DND-41 (cell line): ENCODE data around the gene DENND4B.
"Not testable (repeated sequence)": the region's sequence is repeated elsewhere in the genome, so short reads cannot be mapped to it uniquely, and the experiment has no call there.

Experiments
- ATAC-seq: fragments of 200-7000 bp; cut with Tn5 transposase; 3 replicates; pipeline ENCODE4 v1.9.1; 2021; ENCODE audit warnings: low read depth; ENCODE audit not compliant: insufficient read depth
- DNase-seq: peaks from one replicate; pipeline ENCODE4 v3.0.0-alpha.2; 2020
- H2AFZ ChIP-seq: 2 replicates; pipeline ENCODE4 v1.6.0; 2012; ENCODE audit warnings: low read depth, low read length
- H3K27ac ChIP-seq: 2 replicates; pipeline ENCODE4 v1.5.1; 2012; ENCODE audit warnings: low read length, inconsistent platforms
- H3K27me3 ChIP-seq: fragments of 200-600 bp; sonication (generic); 2 replicates; pipeline ENCODE4 v1.6.0; 2012; ENCODE audit warnings: low read length, mild to moderate bottlenecking, inconsistent platforms; ENCODE audit not compliant: insufficient read depth, poor library complexity
- H3K36me3 ChIP-seq: 2 replicates; pipeline ENCODE4 v1.5.1; 2012; ENCODE audit warnings: low read length, inconsistent platforms; ENCODE audit not compliant: insufficient read depth
- H3K4me1 ChIP-seq: 2 replicates; pipeline ENCODE4 v1.5.1; 2012; ENCODE audit warnings: mild to moderate bottlenecking, low read length; ENCODE audit not compliant: insufficient read depth
- H3K4me2 ChIP-seq: 2 replicates; pipeline ENCODE4 v1.6.0; 2012; ENCODE audit warnings: mild to moderate bottlenecking, moderate library complexity, low read length, inconsistent platforms; ENCODE audit not compliant: insufficient read depth
- H3K4me3 ChIP-seq, 2 experiments: fragments of 200-600 bp in 1 of 2; shearing (Covaris generic) in 1 of 2; 2 replicates each; pipeline ENCODE4 v1.5.1; 2012 to 2016; ENCODE audit warnings: inconsistent platforms in 2 of 2, low read length in 2 of 2, mild to moderate bottlenecking in 2 of 2, low read depth in 1 of 2, moderate library complexity in 1 of 2
- H3K79me2 ChIP-seq: 2 replicates; pipeline ENCODE4 v1.6.0; 2012; ENCODE audit warnings: low read length, inconsistent platforms; ENCODE audit not compliant: insufficient read depth
- H3K9ac ChIP-seq: 2 replicates; pipeline ENCODE4 v1.6.0; 2012; ENCODE audit warnings: low read depth, mild to moderate bottlenecking, inconsistent platforms, low read length, moderate library complexity
- H3K9me3 ChIP-seq: 2 replicates; pipeline ENCODE4 v1.5.1; 2012; ENCODE audit warnings: low read length, moderate library complexity, mild to moderate bottlenecking, inconsistent platforms; ENCODE audit not compliant: insufficient read depth, severe bottlenecking
- H4K20me1 ChIP-seq: 2 replicates; pipeline ENCODE4 v1.6.0; 2012; ENCODE audit warnings: low read length; ENCODE audit not compliant: insufficient read depth
- EZH2 ChIP-seq: IDR thresholded peaks from 3 replicates; pipeline ENCODE4 v1.6.1; 2012; ENCODE audit warnings: borderline replicate concordance, low read depth, mild to moderate bottlenecking, moderate library complexity, low read length, inconsistent platforms; ENCODE audit not compliant: severe bottlenecking
- TF ChIP-seq, protein P1 (sequence below): IDR thresholded peaks from 2 replicates; pipeline ENCODE4 v1.5.1; 2012; ENCODE audit warnings: borderline replicate concordance, low read length, moderate library complexity, mild to moderate bottlenecking; ENCODE audit not compliant: poor library complexity, severe bottlenecking; ENCODE audit errors: extremely low read depth

The DENND4B gene

DNA sequence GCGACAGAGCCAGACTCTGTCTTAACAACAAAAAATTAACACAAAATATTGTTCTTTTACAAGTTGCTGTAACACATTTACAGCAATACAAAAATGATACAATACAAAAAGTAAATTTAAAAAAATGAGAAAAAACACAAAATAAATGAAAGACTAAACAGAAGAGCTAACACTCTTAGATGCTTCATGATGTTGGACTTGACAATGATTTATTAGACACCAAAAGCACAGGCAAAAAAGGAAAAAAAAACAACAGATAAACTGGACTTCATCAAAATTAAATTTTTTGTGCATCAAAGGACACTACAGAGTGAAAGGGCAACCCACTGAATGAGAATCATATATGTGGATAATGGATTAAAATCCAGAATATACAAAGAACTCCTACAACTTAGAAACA, 40.1 kb downstream of the DENND4B start:
- Histone ChIP-seq H3K4me2 (no peak overlapping the region), H4K20me1 (peaks cover 71% of the 10 kb centered on the region), H3K36me3 (peaks cover 23% of the 10 kb centered on the region)

DNA sequence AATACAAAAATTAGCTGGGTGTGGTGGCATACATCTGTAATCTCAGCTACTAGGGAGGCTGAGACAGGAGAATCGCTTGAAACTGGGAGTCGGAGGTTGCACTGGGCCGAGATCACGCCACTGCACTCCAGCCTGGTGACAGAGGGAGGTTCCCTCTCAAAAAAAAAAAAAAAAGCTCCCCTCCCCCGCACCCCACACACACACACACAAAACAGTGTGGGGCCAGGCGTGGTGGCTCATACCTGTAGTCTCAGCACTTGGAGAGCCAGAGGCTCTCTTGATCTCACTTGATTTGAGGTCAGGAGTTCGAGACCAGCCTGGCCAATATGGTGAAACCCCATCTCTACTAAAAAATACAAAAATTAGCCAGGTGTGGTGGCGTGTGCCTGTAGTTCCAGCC, 40.6 kb downstream of the DENND4B start:
- not testable (repeated sequence) for H3K27ac ChIP-seq

More for the DNA sequence above, 40.1 kb downstream of the DENND4B start:
- Histone ChIP-seq H3K4me3 (no peak overlapping the region), H3K27me3 (no peaks in the 10 kb centered on the region), H3K9me3 (no peaks in the 10 kb centered on the region), H3K9ac (no peak overlapping the region), H3K79me2 (peaks cover 100% of the 10 kb centered on the region), H3K27ac (no peak overlapping the region), H2AFZ (no peak overlapping the region), H3K4me1 (no peaks in the 10 kb centered on the region)
- DNase-seq = no peak
- ATAC-seq = no peak
- no peak for TF ChIP-seq EZH2
- TF ChIP-seq, protein P1, sequence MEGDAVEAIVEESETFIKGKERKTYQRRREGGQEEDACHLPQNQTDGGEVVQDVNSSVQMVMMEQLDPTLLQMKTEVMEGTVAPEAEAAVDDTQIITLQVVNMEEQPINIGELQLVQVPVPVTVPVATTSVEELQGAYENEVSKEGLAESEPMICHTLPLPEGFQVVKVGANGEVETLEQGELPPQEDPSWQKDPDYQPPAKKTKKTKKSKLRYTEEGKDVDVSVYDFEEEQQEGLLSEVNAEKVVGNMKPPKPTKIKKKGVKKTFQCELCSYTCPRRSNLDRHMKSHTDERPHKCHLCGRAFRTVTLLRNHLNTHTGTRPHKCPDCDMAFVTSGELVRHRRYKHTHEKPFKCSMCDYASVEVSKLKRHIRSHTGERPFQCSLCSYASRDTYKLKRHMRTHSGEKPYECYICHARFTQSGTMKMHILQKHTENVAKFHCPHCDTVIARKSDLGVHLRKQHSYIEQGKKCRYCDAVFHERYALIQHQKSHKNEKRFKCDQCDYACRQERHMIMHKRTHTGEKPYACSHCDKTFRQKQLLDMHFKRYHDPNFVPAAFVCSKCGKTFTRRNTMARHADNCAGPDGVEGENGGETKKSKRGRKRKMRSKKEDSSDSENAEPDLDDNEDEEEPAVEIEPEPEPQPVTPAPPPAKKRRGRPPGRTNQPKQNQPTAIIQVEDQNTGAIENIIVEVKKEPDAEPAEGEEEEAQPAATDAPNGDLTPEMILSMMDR = no peak

GRCh38 chr1:153903841-153904455, 42.6 kb downstream of the DENND4B start:
- TF ChIP-seq, protein P1 = no peak
- no peak for TF ChIP-seq EZH2
- Histone ChIP-seq H3K4me1 (no peaks in the 10 kb centered on the region), H3K9ac (no peak overlapping the region), H3K4me2 (no peak overlapping the region), H3K27me3 (no peaks in the 10 kb centered on the region), H3K79me2 (peaks cover 100% of the 10 kb centered on the region), H3K9me3 (no peaks in the 10 kb centered on the region), H3K36me3 (peaks cover 31% of the 10 kb centered on the region), H4K20me1 (peaks cover 67% of the 10 kb centered on the region), H2AFZ (no peak overlapping the region), H3K27ac (no peak overlapping the region), H3K4me3 (no peak overlapping the region)
- ATAC-seq (no peak), DNase-seq (no peak)

More for the DNA sequence above, 40.6 kb downstream of the DENND4B start:
- H3K4me2 ChIP-seq, H3K9ac ChIP-seq, H3K4me3 ChIP-seq, DNase-seq, H3K4me1 ChIP-seq, H3K9me3 ChIP-seq, H3K27me3 ChIP-seq, ATAC-seq, H2AFZ ChIP-seq: not testable (repeated sequence)
- Histone ChIP-seq H3K36me3 (peaks cover 23% of the 10 kb centered on the region), H3K79me2 (peaks cover 100% of the 10 kb centered on the region), H4K20me1 (peaks cover 66% of the 10 kb centered on the region)

DNA sequence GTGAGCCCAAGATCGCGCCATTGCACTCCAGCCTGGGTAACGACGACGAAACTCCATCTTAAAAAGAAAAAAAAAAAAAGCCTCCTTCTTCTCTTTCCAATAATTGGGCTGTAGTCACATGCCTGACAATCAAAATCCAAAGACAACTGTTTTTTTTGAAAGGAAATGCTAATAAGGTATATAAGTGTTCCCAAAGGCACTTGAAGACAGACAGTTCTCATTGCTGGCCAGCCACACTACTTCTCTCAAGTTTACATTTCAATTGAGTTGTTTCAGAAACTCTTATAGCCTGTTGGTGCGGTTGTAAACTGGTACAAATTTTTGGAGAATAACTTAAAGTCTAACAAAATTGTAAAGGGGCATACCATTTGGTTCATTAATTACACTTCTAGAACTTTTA, 47.0 kb downstream of the DENND4B start:
- TF ChIP-seq, protein P1 = no peak
- no peak for TF ChIP-seq EZH2
- H4K20me1 ChIP-seq = peaks cover 53% of the 10 kb centered on the region
- no peaks in the 10 kb centered on the region for H3K27me3 ChIP-seq
- H2AFZ ChIP-seq = no peak overlapping the region
- no peak overlapping the region for H3K4me2 ChIP-seq
- DNase-seq = no peak
- peaks cover 96% of the 10 kb centered on the region for H3K79me2 ChIP-seq
- H3K4me3 ChIP-seq = no peak overlapping the region
- no peak for ATAC-seq
- no peaks in the 10 kb centered on the region for H3K9me3 ChIP-seq
- no peaks in the 10 kb centered on the region for H3K4me1 ChIP-seq
- peaks cover 37% of the 10 kb centered on the region for H3K36me3 ChIP-seq
- no peak overlapping the region for H3K27ac ChIP-seq
- no peak overlapping the region for H3K9ac ChIP-seq

DNA sequence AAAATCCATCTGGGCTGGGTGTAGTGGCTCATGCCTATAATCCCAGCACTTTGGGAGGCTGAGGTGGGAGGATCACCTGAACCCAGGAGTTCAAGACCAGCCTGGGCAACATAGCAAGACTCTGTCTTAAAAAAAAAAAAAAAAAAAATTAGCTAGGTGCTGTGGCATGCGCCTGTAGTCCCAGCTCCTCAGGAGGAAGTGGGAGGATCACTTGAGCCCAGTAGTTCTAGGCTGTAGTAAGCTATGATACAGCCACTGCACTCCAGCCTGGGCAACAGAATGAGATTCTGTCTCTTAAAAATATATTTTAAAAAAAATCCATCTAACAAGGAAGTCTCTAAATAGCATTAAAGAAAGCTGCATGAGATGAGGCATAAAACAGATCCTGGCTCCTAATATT, 50.7 kb downstream of the DENND4B start:
- peaks cover 36% of the 10 kb centered on the region; the same call in 1 of the 2 replicates for H4K20me1 ChIP-seq

GRCh38 chr1:153891042-153891441, 55.5 kb downstream of the DENND4B start:
- Histone ChIP-seq H3K79me2 (peaks cover 99% of the 10 kb centered on the region), H4K20me1 (peaks cover 44% of the 10 kb centered on the region), H3K36me3 (peaks cover 73% of the 10 kb centered on the region)
- H3K27me3 ChIP-seq, DNase-seq, H3K9me3 ChIP-seq, H3K4me2 ChIP-seq, H3K9ac ChIP-seq, H2AFZ ChIP-seq, H3K4me1 ChIP-seq, ATAC-seq, H3K4me3 ChIP-seq, H3K27ac ChIP-seq: not testable (repeated sequence)

More for the DNA sequence above, 50.7 kb downstream of the DENND4B start:
- peaks cover 52% of the 10 kb centered on the region for H3K36me3 ChIP-seq
- H2AFZ ChIP-seq, H3K9me3 ChIP-seq, H3K9ac ChIP-seq, H3K4me3 ChIP-seq, DNase-seq, H3K4me2 ChIP-seq, H3K4me1 ChIP-seq, ATAC-seq, H3K27ac ChIP-seq, H3K27me3 ChIP-seq: not testable (repeated sequence)
- peaks cover 96% of the 10 kb centered on the region for H3K79me2 ChIP-seq
